Upper lobe of left lung (tissue), 4 donors: ENCODE results near the gene SCAND1.

ENCODE experiments used
- POLR2A ChIP-seq, 4 donors: fragments of 450-650 bp; IDR thresholded peaks; one replicate each; pipeline ENCODE4 v1.5.1; 2016 to 2017; ENCODE audit warnings: antibody characterized with exemption in 4 of 4, mild to moderate bottlenecking in 2 of 4
- TF ChIP-seq, protein P1 (sequence below), 6 experiments: fragments of 450-650 bp in 4 of 6; fragments of 200-600 bp in 2 of 6; sonication (generic) in 2 of 6; IDR thresholded peaks; one replicate each; pipeline ENCODE4 v1.5.1; 2016 to 2019; ENCODE audit warnings: antibody characterized with exemption in 6 of 6

DNA sequence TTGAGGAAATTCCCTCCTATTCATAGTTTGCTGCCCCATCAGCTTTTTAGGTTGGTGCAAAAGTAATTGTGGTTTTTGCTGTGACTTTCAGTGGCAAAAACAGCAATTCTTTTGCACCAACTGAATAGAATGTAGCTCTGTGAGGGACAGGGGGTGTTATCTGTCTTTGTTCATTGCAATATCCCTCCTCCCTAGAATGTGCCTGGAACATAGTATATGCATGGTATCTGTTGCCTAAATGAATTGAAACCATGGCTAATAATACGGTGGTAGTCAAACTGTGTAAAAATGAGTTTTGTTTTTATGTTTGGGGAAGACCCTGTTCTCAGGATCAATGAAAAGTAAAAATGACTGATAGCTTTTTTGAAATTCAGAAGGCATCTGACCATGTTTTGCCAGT lies 45.1 kb downstream of the SCAND1 start:
- TF ChIP-seq POLR2A (IDR thresholded peaks at IDR 0.05) = no peak
- TF ChIP-seq, protein P1, sequence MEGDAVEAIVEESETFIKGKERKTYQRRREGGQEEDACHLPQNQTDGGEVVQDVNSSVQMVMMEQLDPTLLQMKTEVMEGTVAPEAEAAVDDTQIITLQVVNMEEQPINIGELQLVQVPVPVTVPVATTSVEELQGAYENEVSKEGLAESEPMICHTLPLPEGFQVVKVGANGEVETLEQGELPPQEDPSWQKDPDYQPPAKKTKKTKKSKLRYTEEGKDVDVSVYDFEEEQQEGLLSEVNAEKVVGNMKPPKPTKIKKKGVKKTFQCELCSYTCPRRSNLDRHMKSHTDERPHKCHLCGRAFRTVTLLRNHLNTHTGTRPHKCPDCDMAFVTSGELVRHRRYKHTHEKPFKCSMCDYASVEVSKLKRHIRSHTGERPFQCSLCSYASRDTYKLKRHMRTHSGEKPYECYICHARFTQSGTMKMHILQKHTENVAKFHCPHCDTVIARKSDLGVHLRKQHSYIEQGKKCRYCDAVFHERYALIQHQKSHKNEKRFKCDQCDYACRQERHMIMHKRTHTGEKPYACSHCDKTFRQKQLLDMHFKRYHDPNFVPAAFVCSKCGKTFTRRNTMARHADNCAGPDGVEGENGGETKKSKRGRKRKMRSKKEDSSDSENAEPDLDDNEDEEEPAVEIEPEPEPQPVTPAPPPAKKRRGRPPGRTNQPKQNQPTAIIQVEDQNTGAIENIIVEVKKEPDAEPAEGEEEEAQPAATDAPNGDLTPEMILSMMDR (IDR thresholded peaks at IDR 0.05) = no peak
